Measurements from ENCODE around the gene LINC00632. TPM values are rescaled to one million over a fixed set of nuclear protein-coding genes. Genes with fewer than 3 reads are reported as not detected.

LINC00632 gene
- polyA plus RNA-seq, 1 donor (not counting 4 experiments of a cell fraction or from before 2014, with no cell fraction given) = 2.2 TPM

GRCh38 chrX:140804292-140804691 is 94.7 kb downstream of the LINC00632 start:
- no peak for FAIRE-seq
- Histone ChIP-seq H3K9me3 (ENCODE audit: control insufficient read depth, low read depth, low read length) (peaks cover 3% of the 10 kb centered on the region), H3K4me1 (ENCODE audit: control insufficient read depth, extremely low read depth, insufficient read depth, low read length) (no peaks in the 10 kb centered on the region), H3K4me3 (ENCODE audit: control insufficient read depth in 2 of 3, extremely low read depth in 1 of 3, insufficient read depth in 2 of 3, low read depth in 1 of 3, low read length in 3 of 3) (no peak overlapping the region), H4K20me1 (ENCODE audit: control insufficient read depth, extremely low read depth, insufficient read depth, low read length) (no peaks in the 10 kb centered on the region), H3K4me2 (ENCODE audit: control insufficient read depth, extremely low read depth, insufficient read depth, low read depth, low read length) (no peak overlapping the region), H3K79me2 (ENCODE audit: control insufficient read depth, insufficient read depth, low read length) (no peaks in the 10 kb centered on the region), H3K36me3 (ENCODE audit: control insufficient read depth in 2 of 2, extremely low read depth in 1 of 2, insufficient read depth in 2 of 2, low read length in 2 of 2) (no peaks in the 10 kb centered on the region), H3K9ac (ENCODE audit: control insufficient read depth, extremely low read depth, insufficient read depth, low read length) (no peak overlapping the region), H3K27me3 (ENCODE audit: control insufficient read depth, extremely low read depth, insufficient read depth, low read length) (no peaks in the 10 kb centered on the region), H2AFZ (ENCODE audit: control insufficient read depth, low read length) (no peak overlapping the region), H3K9me1 (ENCODE audit: control insufficient read depth, extremely low read depth, insufficient read depth, low read length) (no peaks in the 10 kb centered on the region), H3K27ac (ENCODE audit: control insufficient read depth, insufficient read depth, low read length) (no peak overlapping the region)
- dilution Hi-C loops (cut with MboI; ENCODE audit: extremely low pct_ligation_motif_present, low sequenced_read_pairs) = no loop called here
- TF ChIP-seq CTCF (optimal IDR thresholded peaks at IDR 0.05 in 1 of 3, IDR thresholded peaks at IDR 0.05 in 1 of 3, conservative IDR thresholded peaks at IDR 0.05 in 1 of 3; ENCODE audit: extremely low read depth in 1 of 3, insufficient read depth in 2 of 3, low read length in 3 of 3) (no peak), EZH2 (IDR thresholded peaks at IDR 0.05; ENCODE audit: low read length) (no peak)
- DNase-seq (ENCODE audit: low read depth, low spot score) = no peak

- no peaks in the 10 kb centered on the region for H3K27me3 ChIP-seq (ENCODE audit: control insufficient read depth, extremely low read depth, insufficient read depth, low read length)
- dilution Hi-C loops (cut with MboI; ENCODE audit: extremely low pct_ligation_motif_present, low sequenced_read_pairs) = no loop called here
- H3K4me3 ChIP-seq (ENCODE audit: control insufficient read depth in 2 of 3, extremely low read depth in 1 of 3, insufficient read depth in 2 of 3, low read depth in 1 of 3, low read length in 3 of 3) = no peak overlapping the region
- H3K9me1 ChIP-seq (ENCODE audit: control insufficient read depth, extremely low read depth, insufficient read depth, low read length) = no peaks in the 10 kb centered on the region
- FAIRE-seq (no peak), DNase-seq (ENCODE audit: low read depth, low spot score) (peak; percentile 21)
- H3K9ac ChIP-seq (ENCODE audit: control insufficient read depth, extremely low read depth, insufficient read depth, low read length) = no peak overlapping the region
- H3K4me2 ChIP-seq (ENCODE audit: control insufficient read depth, extremely low read depth, insufficient read depth, low read depth, low read length) = no peak overlapping the region
- H4K20me1 ChIP-seq (ENCODE audit: control insufficient read depth, extremely low read depth, insufficient read depth, low read length) = no peaks in the 10 kb centered on the region
- H3K36me3 ChIP-seq (ENCODE audit: control insufficient read depth in 2 of 2, extremely low read depth in 1 of 2, insufficient read depth in 2 of 2, low read length in 2 of 2) = no peaks in the 10 kb centered on the region
- H3K9me3 ChIP-seq (ENCODE audit: control insufficient read depth, low read depth, low read length) = no peaks in the 10 kb centered on the region
- no peak for TF ChIP-seq EZH2 (IDR thresholded peaks at IDR 0.05; ENCODE audit: low read length)
- TF ChIP-seq CTCF (optimal IDR thresholded peaks at IDR 0.05 in 1 of 3, IDR thresholded peaks at IDR 0.05 in 1 of 3, conservative IDR thresholded peaks at IDR 0.05 in 1 of 3; ENCODE audit: extremely low read depth in 1 of 3, insufficient read depth in 2 of 3, low read length in 3 of 3) = no peak
- H3K4me1 ChIP-seq (ENCODE audit: control insufficient read depth, extremely low read depth, insufficient read depth, low read length) = peaks cover 5% of the 10 kb centered on the region
- H3K79me2 ChIP-seq (ENCODE audit: control insufficient read depth, insufficient read depth, low read length) = no peaks in the 10 kb centered on the region
- H2AFZ ChIP-seq (ENCODE audit: control insufficient read depth, low read length) = no peak overlapping the region
- H3K27ac ChIP-seq (ENCODE audit: control insufficient read depth, insufficient read depth, low read length) = no peak overlapping the region
Observed at GRCh38 chrX:140815868-140816267, 106.3 kb downstream of the LINC00632 start.

Measured in keratinocyte (primary cell).